HepG2 (cell line): ENCODE results near the gene EGFR. TPM values are rescaled to one million over a fixed set of nuclear protein-coding genes. Genes with fewer than 3 reads are reported as not detected.

ENCODE experiments used
- IRF2 ChIP-seq: IDR thresholded peaks from 2 replicates; pipeline ENCODE4 v1.6.1; 2018; ENCODE audit warnings: missing genetic modification reagents, missing compliant biosample characterization
- NFE2L2 ChIP-seq: fragments of 150-350 bp; IDR thresholded peaks from 2 replicates; pipeline ENCODE4 v1.6.1; 2014; ENCODE audit warnings: low read length
- RARA ChIP-seq: IDR thresholded peaks from 2 replicates; pipeline ENCODE4 v1.6.1; 2016; ENCODE audit warnings: missing genetic modification reagents, missing compliant biosample characterization
- SPEN ChIP-seq: sonication (generic); formaldehyde crosslinking; IDR thresholded peaks from 2 replicates; pipeline ENCODE4 v1.5.1; 2020; ENCODE audit warnings: low read depth, mild to moderate bottlenecking, missing genetic modification reagents
- polyA plus RNA-seq, 8 experiments: library from polyadenylated mRNA; depleted of rRNA in 3 of 8; stranded (reverse) in 7 of 8; unstranded in 1 of 8; fragments of >200 nt; fragmentation: Illumina TruSeq in 4 of 8; extraction: Trizol in 4 of 8; gene quantifications; 2 replicates each; pipeline versions ENCODE4 v1.2.1 to v1.2.3, GENCODE V29; 2011 to 2016; ENCODE audit warnings: low read depth in 4 of 8, missing spikeins in 1 of 8, mixed read lengths in 1 of 8; ENCODE audit not compliant: insufficient read depth in 1 of 8
- total RNA-seq, 5 experiments: library from RNA; depleted of rRNA; stranded (reverse); fragments of >200 nt; fragmentation: Illumina TruSeq; extraction: Trizol; gene quantifications; 2 replicates each; pipeline ENCODE4 v1.2.3, GENCODE V29; 2016; ENCODE audit warnings: low read depth in 1 of 5
- TF ChIP-seq, protein P1 (sequence below), 2 experiments: fragments of 450-650 bp in 1 of 2; sonication (generic) in 1 of 2; formaldehyde crosslinking in 1 of 2; IDR thresholded peaks; 2 replicates each; pipeline versions ENCODE4 v1.6.1 to v1.8.0; 2016 to 2022; ENCODE audit warnings: antibody characterized with exemption in 1 of 2, mild to moderate bottlenecking in 1 of 2, missing genetic modification reagents in 1 of 2
- TF ChIP-seq, protein P2 (sequence below): fragments of 450-650 bp; IDR thresholded peaks from 2 replicates; pipeline ENCODE4 v1.6.1; 2017
- TF ChIP-seq, protein P3 (sequence below): sonication (generic); formaldehyde crosslinking; IDR thresholded peaks from 2 replicates; pipeline ENCODE4 v1.5.0; 2020; ENCODE audit warnings: mild to moderate bottlenecking, missing genetic modification reagents, moderate library complexity
- TF ChIP-seq, protein P4 (sequence below): sonication (generic); formaldehyde crosslinking; IDR thresholded peaks from 2 replicates; pipeline ENCODE4 v1.5.0; 2020; ENCODE audit warnings: missing genetic modification reagents, mild to moderate bottlenecking, borderline replicate concordance
- TF ChIP-seq, protein P5 (sequence below): sonication (generic); formaldehyde crosslinking; IDR thresholded peaks from 2 replicates; pipeline ENCODE4 v1.5.0; 2020; ENCODE audit warnings: mild to moderate bottlenecking, missing genetic modification reagents
- TF ChIP-seq, protein P6 (sequence below): sonication (generic); formaldehyde crosslinking; IDR thresholded peaks from 2 replicates; pipeline ENCODE4 v1.8.1; 2023; ENCODE audit warnings: mild to moderate bottlenecking, missing genetic modification reagents, borderline replicate concordance

The EGFR gene
- total and polyA plus RNA-seq, 2 of the 13 experiments (the other 11 are each of a cell fraction or from before 2014, with no cell fraction given): 7.0 to 10.0 TPM

DNA sequence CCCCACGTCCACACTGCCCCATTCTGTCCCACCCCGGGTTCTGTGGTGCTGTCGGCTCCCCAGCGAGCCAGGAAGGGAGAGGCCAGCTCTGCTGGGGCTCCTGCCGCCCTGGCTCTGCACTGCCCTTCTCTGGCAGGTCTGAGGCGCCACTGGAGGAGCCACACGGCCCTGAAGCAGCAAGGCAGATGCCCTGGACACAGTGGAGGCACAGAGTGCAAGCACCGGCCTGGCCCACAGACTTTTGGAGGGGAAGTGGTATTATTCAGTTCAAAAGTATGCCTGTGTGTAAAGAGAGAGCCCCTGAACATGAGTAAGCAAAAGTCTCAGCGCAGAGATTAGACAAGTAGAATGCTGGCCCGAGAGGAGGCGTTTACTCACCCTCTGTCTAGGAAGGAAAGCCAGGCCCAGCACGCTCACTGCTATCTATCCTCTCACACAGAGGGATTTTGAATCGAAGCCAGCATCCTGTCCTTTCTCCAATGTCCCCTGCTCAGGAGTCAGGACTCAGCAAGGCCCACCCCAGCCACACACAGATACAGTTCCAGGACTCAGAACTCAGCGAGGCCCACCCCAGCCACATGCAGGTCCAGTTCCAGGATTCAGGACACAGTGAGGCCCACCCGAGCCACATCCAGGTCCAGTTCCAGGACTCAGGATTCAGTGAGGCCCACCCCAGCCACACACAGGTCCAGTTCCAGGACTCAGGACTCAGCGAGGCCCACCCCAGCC is 115.0 kb downstream of the EGFR start (continued):
- TF ChIP-seq, protein P1, sequence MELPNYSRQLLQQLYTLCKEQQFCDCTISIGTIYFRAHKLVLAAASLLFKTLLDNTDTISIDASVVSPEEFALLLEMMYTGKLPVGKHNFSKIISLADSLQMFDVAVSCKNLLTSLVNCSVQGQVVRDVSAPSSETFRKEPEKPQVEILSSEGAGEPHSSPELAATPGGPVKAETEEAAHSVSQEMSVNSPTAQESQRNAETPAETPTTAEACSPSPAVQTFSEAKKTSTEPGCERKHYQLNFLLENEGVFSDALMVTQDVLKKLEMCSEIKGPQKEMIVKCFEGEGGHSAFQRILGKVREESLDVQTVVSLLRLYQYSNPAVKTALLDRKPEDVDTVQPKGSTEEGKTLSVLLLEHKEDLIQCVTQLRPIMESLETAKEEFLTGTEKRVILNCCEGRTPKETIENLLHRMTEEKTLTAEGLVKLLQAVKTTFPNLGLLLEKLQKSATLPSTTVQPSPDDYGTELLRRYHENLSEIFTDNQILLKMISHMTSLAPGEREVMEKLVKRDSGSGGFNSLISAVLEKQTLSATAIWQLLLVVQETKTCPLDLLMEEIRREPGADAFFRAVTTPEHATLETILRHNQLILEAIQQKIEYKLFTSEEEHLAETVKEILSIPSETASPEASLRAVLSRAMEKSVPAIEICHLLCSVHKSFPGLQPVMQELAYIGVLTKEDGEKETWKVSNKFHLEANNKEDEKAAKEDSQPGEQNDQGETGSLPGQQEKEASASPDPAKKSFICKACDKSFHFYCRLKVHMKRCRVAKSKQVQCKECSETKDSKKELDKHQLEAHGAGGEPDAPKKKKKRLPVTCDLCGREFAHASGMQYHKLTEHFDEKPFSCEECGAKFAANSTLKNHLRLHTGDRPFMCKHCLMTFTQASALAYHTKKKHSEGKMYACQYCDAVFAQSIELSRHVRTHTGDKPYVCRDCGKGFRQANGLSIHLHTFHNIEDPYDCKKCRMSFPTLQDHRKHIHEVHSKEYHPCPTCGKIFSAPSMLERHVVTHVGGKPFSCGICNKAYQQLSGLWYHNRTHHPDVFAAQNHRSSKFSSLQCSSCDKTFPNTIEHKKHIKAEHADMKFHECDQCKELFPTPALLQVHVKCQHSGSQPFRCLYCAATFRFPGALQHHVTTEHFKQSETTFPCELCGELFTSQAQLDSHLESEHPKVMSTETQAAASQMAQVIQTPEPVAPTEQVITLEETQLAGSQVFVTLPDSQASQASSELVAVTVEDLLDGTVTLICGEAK (IDR thresholded peaks at IDR 0.05): no peak
- TF ChIP-seq, protein P1 (CRISPR knock-in tag; IDR thresholded peaks at IDR 0.05): peak; percentile 42; the same call in 1 of the 2 replicates
- TF ChIP-seq IRF2 (CRISPR knock-in tag) (no peak), NFE2L2 (peak; percentile 33; the same call in 1 of the 2 replicates), SPEN (CRISPR knock-in tag) (no peak), RARA (CRISPR knock-in tag) (peak; percentile 29; the same call in 1 of the 2 replicates)
- TF ChIP-seq, protein P2, sequence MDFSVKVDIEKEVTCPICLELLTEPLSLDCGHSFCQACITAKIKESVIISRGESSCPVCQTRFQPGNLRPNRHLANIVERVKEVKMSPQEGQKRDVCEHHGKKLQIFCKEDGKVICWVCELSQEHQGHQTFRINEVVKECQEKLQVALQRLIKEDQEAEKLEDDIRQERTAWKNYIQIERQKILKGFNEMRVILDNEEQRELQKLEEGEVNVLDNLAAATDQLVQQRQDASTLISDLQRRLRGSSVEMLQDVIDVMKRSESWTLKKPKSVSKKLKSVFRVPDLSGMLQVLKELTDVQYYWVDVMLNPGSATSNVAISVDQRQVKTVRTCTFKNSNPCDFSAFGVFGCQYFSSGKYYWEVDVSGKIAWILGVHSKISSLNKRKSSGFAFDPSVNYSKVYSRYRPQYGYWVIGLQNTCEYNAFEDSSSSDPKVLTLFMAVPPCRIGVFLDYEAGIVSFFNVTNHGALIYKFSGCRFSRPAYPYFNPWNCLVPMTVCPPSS: no peak
- TF ChIP-seq, protein P3, sequence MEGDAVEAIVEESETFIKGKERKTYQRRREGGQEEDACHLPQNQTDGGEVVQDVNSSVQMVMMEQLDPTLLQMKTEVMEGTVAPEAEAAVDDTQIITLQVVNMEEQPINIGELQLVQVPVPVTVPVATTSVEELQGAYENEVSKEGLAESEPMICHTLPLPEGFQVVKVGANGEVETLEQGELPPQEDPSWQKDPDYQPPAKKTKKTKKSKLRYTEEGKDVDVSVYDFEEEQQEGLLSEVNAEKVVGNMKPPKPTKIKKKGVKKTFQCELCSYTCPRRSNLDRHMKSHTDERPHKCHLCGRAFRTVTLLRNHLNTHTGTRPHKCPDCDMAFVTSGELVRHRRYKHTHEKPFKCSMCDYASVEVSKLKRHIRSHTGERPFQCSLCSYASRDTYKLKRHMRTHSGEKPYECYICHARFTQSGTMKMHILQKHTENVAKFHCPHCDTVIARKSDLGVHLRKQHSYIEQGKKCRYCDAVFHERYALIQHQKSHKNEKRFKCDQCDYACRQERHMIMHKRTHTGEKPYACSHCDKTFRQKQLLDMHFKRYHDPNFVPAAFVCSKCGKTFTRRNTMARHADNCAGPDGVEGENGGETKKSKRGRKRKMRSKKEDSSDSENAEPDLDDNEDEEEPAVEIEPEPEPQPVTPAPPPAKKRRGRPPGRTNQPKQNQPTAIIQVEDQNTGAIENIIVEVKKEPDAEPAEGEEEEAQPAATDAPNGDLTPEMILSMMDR (CRISPR knock-in tag): peak; percentile 57
- TF ChIP-seq, protein P4, sequence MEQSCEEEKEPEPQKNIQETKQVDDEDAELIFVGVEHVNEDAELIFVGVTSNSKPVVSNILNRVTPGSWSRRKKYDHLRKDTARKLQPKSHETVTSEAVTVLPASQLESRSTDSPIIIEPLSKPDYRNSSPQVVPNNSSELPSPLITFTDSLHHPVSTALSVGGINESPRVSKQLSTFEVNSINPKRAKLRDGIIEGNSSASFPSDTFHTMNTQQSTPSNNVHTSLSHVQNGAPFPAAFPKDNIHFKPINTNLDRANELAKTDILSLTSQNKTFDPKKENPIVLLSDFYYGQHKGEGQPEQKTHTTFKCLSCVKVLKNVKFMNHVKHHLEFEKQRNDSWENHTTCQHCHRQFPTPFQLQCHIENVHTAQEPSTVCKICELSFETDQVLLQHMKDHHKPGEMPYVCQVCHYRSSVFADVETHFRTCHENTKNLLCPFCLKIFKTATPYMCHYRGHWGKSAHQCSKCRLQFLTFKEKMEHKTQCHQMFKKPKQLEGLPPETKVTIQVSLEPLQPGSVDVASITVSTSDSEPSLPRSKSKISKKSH (CRISPR knock-in tag): no peak
- TF ChIP-seq, protein P5, sequence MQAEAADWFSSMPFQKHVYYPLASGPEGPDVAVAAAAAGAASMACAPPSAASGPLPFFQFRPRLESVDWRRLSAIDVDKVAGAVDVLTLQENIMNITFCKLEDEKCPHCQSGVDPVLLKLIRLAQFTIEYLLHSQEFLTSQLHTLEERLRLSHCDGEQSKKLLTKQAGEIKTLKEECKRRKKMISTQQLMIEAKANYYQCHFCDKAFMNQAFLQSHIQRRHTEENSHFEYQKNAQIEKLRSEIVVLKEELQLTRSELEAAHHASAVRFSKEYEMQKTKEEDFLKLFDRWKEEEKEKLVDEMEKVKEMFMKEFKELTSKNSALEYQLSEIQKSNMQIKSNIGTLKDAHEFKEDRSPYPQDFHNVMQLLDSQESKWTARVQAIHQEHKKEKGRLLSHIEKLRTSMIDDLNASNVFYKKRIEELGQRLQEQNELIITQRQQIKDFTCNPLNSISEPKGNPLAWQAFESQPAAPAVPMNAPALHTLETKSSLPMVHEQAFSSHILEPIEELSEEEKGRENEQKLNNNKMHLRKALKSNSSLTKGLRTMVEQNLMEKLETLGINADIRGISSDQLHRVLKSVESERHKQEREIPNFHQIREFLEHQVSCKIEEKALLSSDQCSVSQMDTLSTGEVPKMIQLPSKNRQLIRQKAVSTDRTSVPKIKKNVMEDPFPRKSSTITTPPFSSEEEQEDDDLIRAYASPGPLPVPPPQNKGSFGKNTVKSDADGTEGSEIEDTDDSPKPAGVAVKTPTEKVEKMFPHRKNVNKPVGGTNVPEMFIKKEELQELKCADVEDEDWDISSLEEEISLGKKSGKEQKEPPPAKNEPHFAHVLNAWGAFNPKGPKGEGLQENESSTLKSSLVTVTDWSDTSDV: 0 out of 2 replicates have a peak, but pooled peaks have one; percentile 31
- TF ChIP-seq, protein P6, sequence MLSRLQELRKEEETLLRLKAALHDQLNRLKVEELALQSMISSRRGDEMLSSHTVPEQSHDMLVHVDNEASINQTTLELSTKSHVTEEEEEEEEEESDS (CRISPR knock-in tag): no peak
